Gastrocnemius medialis (tissue), 4 donors: ENCODE results near the gene OR4D5.

Source experiments
- POLR2A ChIP-seq, 2 donors: fragments of 450-650 bp; IDR thresholded peaks; one replicate each; pipeline ENCODE4 v1.6.1; 2017; ENCODE audit warnings: antibody characterized with exemption in 2 of 2, mild to moderate bottlenecking in 2 of 2, moderate library complexity in 2 of 2
- TF ChIP-seq, protein P1 (sequence below), 5 experiments: fragments of 450-650 bp in 3 of 5; fragments of 200-600 bp in 2 of 5; sonication (generic) in 2 of 5; IDR thresholded peaks in 4 of 5; conservative IDR thresholded peaks in 1 of 5; 1 replicate in 4 of 5; 2 replicates in 1 of 5; pipeline ENCODE4 v1.5.1; 2016 to 2019; ENCODE audit warnings: antibody characterized with exemption in 5 of 5, mild to moderate bottlenecking in 3 of 5, moderate library complexity in 3 of 5

DNA sequence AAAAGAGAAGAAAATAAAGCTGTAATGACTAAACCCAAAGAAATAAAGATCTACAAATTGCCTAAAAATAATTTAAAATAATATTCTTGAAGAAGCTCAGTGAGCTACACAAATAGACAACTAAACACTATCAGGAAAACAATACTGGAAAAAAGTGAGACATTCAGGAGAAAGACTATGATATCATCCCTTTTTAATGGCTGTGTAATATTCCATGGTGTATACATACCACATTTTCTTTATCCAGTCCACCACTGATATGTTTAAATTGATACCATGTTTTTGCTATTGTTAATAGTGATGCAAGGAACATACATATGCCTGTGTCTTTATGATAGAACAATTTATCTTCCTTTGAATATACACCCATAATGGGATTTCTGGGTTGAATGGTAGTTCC, 17.3 kb downstream of the OR4D5 start:
- TF ChIP-seq, protein P1, sequence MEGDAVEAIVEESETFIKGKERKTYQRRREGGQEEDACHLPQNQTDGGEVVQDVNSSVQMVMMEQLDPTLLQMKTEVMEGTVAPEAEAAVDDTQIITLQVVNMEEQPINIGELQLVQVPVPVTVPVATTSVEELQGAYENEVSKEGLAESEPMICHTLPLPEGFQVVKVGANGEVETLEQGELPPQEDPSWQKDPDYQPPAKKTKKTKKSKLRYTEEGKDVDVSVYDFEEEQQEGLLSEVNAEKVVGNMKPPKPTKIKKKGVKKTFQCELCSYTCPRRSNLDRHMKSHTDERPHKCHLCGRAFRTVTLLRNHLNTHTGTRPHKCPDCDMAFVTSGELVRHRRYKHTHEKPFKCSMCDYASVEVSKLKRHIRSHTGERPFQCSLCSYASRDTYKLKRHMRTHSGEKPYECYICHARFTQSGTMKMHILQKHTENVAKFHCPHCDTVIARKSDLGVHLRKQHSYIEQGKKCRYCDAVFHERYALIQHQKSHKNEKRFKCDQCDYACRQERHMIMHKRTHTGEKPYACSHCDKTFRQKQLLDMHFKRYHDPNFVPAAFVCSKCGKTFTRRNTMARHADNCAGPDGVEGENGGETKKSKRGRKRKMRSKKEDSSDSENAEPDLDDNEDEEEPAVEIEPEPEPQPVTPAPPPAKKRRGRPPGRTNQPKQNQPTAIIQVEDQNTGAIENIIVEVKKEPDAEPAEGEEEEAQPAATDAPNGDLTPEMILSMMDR (IDR thresholded peaks at IDR 0.05 in 4 of 5, conservative IDR thresholded peaks at IDR 0.05 in 1 of 5), result no peak
- no peak for TF ChIP-seq POLR2A (IDR thresholded peaks at IDR 0.05)
